Suprapubic skin (tissue), 3 donors: ENCODE data around the gene FAM117A.

Experiments
- EP300 ChIP-seq: sonication (generic); formaldehyde crosslinking; IDR thresholded peaks from one replicate; pipeline ENCODE4 v1.6.1; 2017; ENCODE audit warnings: antibody characterized with exemption
- TF ChIP-seq, protein P1 (sequence below), 2 donors: fragments of 200-600 bp in 1 of 2; fragments of 450-650 bp in 1 of 2; sonication (generic) in 1 of 2; IDR thresholded peaks; one replicate each; pipeline ENCODE4 v1.5.1; 2016 to 2019; ENCODE audit warnings: antibody characterized with exemption in 2 of 2, mild to moderate bottlenecking in 1 of 2, moderate library complexity in 1 of 2

DNA sequence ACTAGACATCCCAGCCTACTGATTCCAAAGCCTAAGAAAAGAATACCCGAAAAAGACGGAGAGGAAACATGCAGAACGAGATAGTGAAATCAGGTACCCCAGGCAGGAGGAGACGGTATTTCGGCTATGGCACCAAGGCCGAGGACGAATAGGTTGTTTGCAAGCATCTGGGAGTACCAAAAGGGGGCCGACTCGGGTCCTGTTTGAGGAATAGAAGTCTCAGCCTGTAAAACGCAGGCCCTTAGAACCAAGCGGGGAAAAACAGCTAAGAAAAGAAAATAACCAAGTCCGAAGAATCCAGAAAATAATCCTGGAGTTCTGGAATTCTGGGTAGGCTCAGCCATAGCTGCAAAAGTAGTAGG lies 56.7 kb downstream of the FAM117A start:
- TF ChIP-seq, protein P1, sequence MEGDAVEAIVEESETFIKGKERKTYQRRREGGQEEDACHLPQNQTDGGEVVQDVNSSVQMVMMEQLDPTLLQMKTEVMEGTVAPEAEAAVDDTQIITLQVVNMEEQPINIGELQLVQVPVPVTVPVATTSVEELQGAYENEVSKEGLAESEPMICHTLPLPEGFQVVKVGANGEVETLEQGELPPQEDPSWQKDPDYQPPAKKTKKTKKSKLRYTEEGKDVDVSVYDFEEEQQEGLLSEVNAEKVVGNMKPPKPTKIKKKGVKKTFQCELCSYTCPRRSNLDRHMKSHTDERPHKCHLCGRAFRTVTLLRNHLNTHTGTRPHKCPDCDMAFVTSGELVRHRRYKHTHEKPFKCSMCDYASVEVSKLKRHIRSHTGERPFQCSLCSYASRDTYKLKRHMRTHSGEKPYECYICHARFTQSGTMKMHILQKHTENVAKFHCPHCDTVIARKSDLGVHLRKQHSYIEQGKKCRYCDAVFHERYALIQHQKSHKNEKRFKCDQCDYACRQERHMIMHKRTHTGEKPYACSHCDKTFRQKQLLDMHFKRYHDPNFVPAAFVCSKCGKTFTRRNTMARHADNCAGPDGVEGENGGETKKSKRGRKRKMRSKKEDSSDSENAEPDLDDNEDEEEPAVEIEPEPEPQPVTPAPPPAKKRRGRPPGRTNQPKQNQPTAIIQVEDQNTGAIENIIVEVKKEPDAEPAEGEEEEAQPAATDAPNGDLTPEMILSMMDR (IDR thresholded peaks at IDR 0.05) = no peak
- TF ChIP-seq EP300 = no peak
